Prostate gland (tissue), 2 donors: ENCODE data around the gene PODN.

Source experiments
- POLR2A ChIP-seq: fragments of 450-650 bp; IDR thresholded peaks from one replicate; pipeline ENCODE4 v1.6.1; 2016; ENCODE audit warnings: antibody characterized with exemption, mild to moderate bottlenecking
- POLR2AphosphoS5 ChIP-seq: sonication (generic); formaldehyde crosslinking; IDR thresholded peaks from one replicate; pipeline ENCODE4 v1.6.1; 2017; ENCODE audit warnings: antibody characterized with exemption
- TF ChIP-seq, protein P1 (sequence below), 4 experiments: fragments of 200-600 bp in 2 of 4; fragments of 450-650 bp in 2 of 4; sonication (generic) in 2 of 4; IDR thresholded peaks; 1 replicate in 3 of 4; 2 replicates in 1 of 4; pipeline ENCODE4 v1.5.1; 2016 to 2019; ENCODE audit warnings: antibody characterized with exemption in 4 of 4, mild to moderate bottlenecking in 2 of 4, moderate library complexity in 2 of 4

DNA sequence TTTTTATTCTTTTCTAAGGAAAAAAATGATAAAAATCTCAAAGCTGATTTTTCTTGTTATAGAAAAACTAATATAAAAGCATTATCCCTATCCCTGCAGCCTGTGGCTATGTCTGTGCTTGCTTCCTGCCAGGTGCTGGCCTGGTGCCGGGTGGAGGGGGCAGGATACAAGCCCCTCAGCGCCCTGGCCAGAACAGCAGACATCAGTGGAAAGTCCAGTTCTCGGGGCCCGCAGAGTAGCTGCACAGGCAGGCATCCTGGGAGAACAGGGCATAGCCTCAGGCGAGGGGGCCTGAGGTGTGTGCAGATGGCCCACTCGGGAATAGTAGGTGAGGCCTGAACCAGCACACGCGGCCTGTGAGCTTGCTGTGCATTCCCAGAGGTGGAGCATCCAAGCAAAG is 23.4 kb downstream of the PODN start:
- TF ChIP-seq POLR2A, result no peak
- TF ChIP-seq, protein P1, sequence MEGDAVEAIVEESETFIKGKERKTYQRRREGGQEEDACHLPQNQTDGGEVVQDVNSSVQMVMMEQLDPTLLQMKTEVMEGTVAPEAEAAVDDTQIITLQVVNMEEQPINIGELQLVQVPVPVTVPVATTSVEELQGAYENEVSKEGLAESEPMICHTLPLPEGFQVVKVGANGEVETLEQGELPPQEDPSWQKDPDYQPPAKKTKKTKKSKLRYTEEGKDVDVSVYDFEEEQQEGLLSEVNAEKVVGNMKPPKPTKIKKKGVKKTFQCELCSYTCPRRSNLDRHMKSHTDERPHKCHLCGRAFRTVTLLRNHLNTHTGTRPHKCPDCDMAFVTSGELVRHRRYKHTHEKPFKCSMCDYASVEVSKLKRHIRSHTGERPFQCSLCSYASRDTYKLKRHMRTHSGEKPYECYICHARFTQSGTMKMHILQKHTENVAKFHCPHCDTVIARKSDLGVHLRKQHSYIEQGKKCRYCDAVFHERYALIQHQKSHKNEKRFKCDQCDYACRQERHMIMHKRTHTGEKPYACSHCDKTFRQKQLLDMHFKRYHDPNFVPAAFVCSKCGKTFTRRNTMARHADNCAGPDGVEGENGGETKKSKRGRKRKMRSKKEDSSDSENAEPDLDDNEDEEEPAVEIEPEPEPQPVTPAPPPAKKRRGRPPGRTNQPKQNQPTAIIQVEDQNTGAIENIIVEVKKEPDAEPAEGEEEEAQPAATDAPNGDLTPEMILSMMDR (IDR thresholded peaks at IDR 0.05), result no peak
- no peak for TF ChIP-seq POLR2AphosphoS5
